Spleen (tissue), 11 donors: ENCODE data around the gene MRPL41. TPM values are rescaled to one million over a fixed set of nuclear protein-coding genes. Genes with fewer than 3 reads are reported as not detected.
A peak's percentile ranks its signal among the peaks of the same experiment; 100 is the strongest.
"Not testable (repeated sequence)": the region's sequence is repeated elsewhere in the genome, so short reads cannot be mapped to it uniquely, and the experiment has no call there.

Source experiments
- DNase-seq: peaks from one replicate; pipeline ENCODE4 v3.0.0-alpha.2; 2020
- H3K27ac ChIP-seq, 8 donors: fragments of 200-600 bp; sonication (generic) in 7 of 8; 1 replicate in 4 of 8; 2 replicates in 4 of 8; pipeline versions ENCODE4 v1.5.0 to v1.8.0; 2016 to 2021; ENCODE audit warnings: inconsistent platforms in 4 of 8, mild to moderate bottlenecking in 4 of 8, moderate library complexity in 1 of 8
- H3K27me3 ChIP-seq, 7 donors: fragments of 200-600 bp; sonication (generic) in 6 of 7; replicated peaks in 1 of 7; 1 replicate in 4 of 7; 2 replicates in 3 of 7; pipeline versions ENCODE4 v1.5.0 to v1.8.0; 2016 to 2021; ENCODE audit warnings: inconsistent platforms in 3 of 7, mild to moderate bottlenecking in 1 of 7
- H3K36me3 ChIP-seq, 6 donors: fragments of 200-600 bp; sonication (generic) in 5 of 6; 1 replicate in 4 of 6; 2 replicates in 2 of 6; pipeline versions ENCODE4 v1.5.0 to v1.8.0; 2016 to 2021; ENCODE audit warnings: inconsistent platforms in 2 of 6
- H3K4me1 ChIP-seq, 6 donors: fragments of 200-600 bp; sonication (generic) in 5 of 6; 1 replicate in 3 of 6; 2 replicates in 3 of 6; pipeline versions ENCODE4 v1.5.0 to v1.8.0; 2016 to 2021; ENCODE audit warnings: inconsistent platforms in 3 of 6
- H3K4me3 ChIP-seq, 8 donors: fragments of 200-600 bp; sonication (generic) in 7 of 8; 1 replicate in 4 of 8; 2 replicates in 4 of 8; pipeline versions ENCODE4 v1.5.0 to v1.8.0; 2016 to 2021; ENCODE audit warnings: inconsistent platforms in 4 of 8, mild to moderate bottlenecking in 4 of 8, moderate library complexity in 2 of 8
- H3K9me3 ChIP-seq, 8 donors: fragments of 200-600 bp; sonication (generic) in 7 of 8; 1 replicate in 4 of 8; 2 replicates in 4 of 8; pipeline versions ENCODE4 v1.5.0 to v1.8.0; 2016 to 2021; ENCODE audit warnings: inconsistent platforms in 4 of 8
- POLR2A ChIP-seq, 3 donors: fragments of 450-650 bp; IDR thresholded peaks; one replicate each; pipeline ENCODE4 v1.5.1; 2017; ENCODE audit warnings: antibody characterized with exemption in 3 of 3, mild to moderate bottlenecking in 1 of 3
- POLR2AphosphoS5 ChIP-seq, 3 donors: sonication (generic); formaldehyde crosslinking; IDR thresholded peaks; one replicate each; pipeline ENCODE4 v1.5.1; 2017; ENCODE audit warnings: antibody characterized with exemption in 3 of 3
- WGBS, 5 donors: extraction: QIAGEN DNeasy Blood & Tissue Kit in 3 of 5; methylation state at CpG; one replicate each; pipeline versions ENCODE4 v1.1.5 to v1.1.7; 2013 to 2018; 5-methylcytosine and 5-hydroxymethylcytosine counted together
- intact Hi-C: fragments of 100-400 bp; cut with DNase I; formaldehyde crosslinking; loops from one replicate; pipeline ENCODE4 v1.15.0; 2023; ENCODE audit warnings: low total_unique reads
- polyA plus RNA-seq, 3 donors: library from polyadenylated mRNA; stranded (reverse); fragments of 200-250 nt; gene quantifications; one replicate each; pipeline ENCODE4 v1.2.1, GENCODE V29; 2013
- total RNA-seq, 7 donors: library from RNA; depleted of rRNA in 3 of 7; stranded (reverse); fragments of >200 nt in 3 of 7; fragmentation: NEBNext Ultra II Directional in 4 of 7; extraction: Animal tissue kit (Norgen Biotek cat#: 25700) in 4 of 7; gene quantifications; one replicate each; pipeline versions ENCODE4 v1.1.0 to v1.2.1, GENCODE V29; 2016 to 2021
- TF ChIP-seq, protein P1 (sequence below), 11 experiments: fragments of 200-600 bp in 7 of 11; fragments of 450-650 bp in 4 of 11; sonication (generic) in 4 of 11; IDR thresholded peaks in 8 of 11; conservative IDR thresholded peaks in 3 of 11; 1 replicate in 7 of 11; 2 replicates in 4 of 11; pipeline versions ENCODE4 v1.4.0 to v1.8.0; 2016 to 2021; ENCODE audit warnings: antibody characterized with exemption in 11 of 11, inconsistent platforms in 4 of 11, mild to moderate bottlenecking in 1 of 11
- donor health status: healthy with polysubstance abuse.
- donor health status: DM: no; HTN: no; CAD: no; lungs with moderate emphysema.
- donor health status: DM: no; HTN: no; CAD: no.
- donor health status: Bipolar disorder and iron deficiency.
- donor health status: healthy.
- donor health status: DM: no; HTN: no; CAD: no.
- donor health status: DM: yes; HTN: yes; CAD: no.

The MRPL41 gene
- total and polyA plus RNA-seq, 10 donors: 20.5 to 98.1 (median 35.5) TPM

DNA sequence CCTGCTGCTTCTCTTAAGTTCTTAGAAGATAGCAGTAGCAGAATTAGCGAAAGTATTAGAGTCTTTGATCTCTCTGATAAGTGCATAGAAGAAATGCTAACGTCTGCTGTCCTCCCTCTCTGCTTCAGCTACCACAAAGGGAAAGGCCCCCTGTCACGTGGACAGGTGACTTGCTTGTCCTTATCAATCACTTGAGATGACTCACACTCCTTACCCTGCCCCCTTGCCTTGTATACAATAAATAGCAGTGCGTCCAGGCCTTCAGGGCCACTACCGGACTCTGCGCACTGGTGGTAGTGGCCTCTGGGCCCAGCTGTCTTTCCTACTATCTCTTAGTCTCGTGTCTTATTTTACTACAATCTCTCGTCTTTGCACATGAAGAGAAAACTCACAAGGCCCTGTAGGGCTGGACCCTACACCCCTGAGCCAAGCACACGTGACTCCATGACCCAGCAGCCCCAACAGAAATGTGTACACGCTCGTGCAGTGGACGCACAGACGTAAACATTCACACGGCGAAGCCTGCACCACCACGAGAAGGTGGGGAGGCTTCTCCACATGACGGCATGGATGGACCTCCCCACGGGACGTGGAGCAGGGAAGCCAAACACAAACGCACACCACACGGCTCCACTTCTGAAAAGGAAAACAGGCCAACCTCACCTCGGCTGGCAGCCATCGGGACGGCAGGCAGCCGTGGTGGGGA is 39.8 kb upstream of the MRPL41 start:
- intact Hi-C loops: no loop called here
- DNase-seq: peak; percentile 51
- no peaks in the 10 kb centered on the region for H3K9me3 ChIP-seq
- no peak overlapping the region for H3K4me3 ChIP-seq
- WGBS, 5 donors: 86 to 94% (median 92%) methylated on average over 25 of the region's 25 CpGs
- no peak overlapping the region for H3K27ac ChIP-seq
- TF ChIP-seq, protein P1, sequence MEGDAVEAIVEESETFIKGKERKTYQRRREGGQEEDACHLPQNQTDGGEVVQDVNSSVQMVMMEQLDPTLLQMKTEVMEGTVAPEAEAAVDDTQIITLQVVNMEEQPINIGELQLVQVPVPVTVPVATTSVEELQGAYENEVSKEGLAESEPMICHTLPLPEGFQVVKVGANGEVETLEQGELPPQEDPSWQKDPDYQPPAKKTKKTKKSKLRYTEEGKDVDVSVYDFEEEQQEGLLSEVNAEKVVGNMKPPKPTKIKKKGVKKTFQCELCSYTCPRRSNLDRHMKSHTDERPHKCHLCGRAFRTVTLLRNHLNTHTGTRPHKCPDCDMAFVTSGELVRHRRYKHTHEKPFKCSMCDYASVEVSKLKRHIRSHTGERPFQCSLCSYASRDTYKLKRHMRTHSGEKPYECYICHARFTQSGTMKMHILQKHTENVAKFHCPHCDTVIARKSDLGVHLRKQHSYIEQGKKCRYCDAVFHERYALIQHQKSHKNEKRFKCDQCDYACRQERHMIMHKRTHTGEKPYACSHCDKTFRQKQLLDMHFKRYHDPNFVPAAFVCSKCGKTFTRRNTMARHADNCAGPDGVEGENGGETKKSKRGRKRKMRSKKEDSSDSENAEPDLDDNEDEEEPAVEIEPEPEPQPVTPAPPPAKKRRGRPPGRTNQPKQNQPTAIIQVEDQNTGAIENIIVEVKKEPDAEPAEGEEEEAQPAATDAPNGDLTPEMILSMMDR (IDR thresholded peaks at IDR 0.05 in 8 of 11, conservative IDR thresholded peaks at IDR 0.05 in 3 of 11): no peak
- no peak for TF ChIP-seq POLR2AphosphoS5 (IDR thresholded peaks at IDR 0.05)
- H3K36me3 ChIP-seq: peaks cover 0 to 7% (median 0%) of the 10 kb centered on the region in 6 donors
- H3K4me1 ChIP-seq: no peaks in the 10 kb centered on the region
- no peaks in the 10 kb centered on the region for H3K27me3 ChIP-seq

DNA sequence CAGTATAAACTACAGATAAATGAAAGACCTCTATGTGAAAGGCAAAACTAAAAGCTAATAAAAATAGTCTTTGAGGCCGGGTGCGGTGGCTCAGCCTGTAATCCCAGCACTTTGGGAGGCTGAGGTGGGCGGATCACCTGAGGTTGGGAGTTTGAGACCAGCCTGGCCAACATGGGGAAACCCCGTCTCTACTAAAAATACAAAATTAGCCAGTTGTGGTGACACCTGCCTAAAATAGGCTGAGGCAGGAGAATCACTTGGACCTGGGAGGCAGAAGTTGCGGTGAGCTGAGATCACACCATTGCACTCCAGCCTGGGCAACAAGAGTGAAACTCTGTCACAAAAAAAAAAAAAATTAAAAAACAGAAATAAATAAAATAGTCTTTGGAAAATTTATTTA is 38.5 kb upstream of the MRPL41 start:
- 77 to 88% (median 84%) methylated on average over 5 of the region's 5 CpGs for WGBS, 5 donors
- intact Hi-C loops: not testable (repeated sequence)

DNA sequence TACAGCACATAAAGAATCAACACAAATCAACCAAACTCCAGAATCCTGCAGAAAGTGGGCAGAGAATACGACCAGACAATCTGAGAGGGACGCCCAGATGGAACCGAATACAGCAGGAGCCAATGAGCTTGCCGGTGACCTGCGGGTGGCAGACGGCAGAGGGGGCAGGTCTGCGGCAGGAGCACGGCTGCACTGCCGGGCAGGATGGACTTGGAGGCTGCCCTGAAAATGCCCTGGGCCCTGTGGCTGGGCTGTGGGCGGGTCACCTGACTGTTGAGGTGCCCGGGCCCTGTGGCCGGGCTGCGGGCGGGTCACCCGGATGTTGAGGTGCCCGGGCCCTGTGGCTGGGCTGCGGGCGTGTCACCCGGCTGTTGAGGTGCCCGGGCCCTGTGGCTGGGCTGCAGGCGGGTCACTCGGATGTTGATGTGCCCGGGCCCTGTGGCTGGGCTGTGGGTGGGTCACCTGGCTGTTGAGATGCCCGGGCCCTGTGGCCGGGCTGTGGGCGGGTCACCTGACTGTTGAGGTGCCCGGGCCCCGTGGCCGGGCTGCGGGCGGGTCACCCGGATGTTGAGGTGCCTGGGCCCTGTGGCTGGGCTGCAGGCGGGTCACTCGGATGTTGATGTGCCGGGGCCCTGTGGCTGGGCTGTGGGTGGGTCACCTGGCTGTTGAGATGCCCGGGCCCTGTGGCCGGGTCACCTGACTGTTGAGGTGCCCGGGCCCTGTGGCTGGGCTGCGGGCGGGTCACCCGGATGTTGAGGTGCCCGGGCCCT is 37.7 kb upstream of the MRPL41 start:
- H3K4me3 ChIP-seq, intact Hi-C loops, H3K4me1 ChIP-seq, H3K27ac ChIP-seq, H3K27me3 ChIP-seq, H3K36me3 ChIP-seq, H3K9me3 ChIP-seq: not testable (repeated sequence)
- peak; percentile 56 for DNase-seq
- WGBS, 5 donors: 82 to 91% (median 90%) methylated on average over 27 to 42 of the region's 42 CpGs

More for the DNA sequence above, 38.5 kb upstream of the MRPL41 start:
- H3K36me3 ChIP-seq, H3K4me1 ChIP-seq, H3K27me3 ChIP-seq, H3K4me3 ChIP-seq, H3K27ac ChIP-seq, H3K9me3 ChIP-seq: not testable (repeated sequence)
- peak; percentile 8 for DNase-seq

DNA sequence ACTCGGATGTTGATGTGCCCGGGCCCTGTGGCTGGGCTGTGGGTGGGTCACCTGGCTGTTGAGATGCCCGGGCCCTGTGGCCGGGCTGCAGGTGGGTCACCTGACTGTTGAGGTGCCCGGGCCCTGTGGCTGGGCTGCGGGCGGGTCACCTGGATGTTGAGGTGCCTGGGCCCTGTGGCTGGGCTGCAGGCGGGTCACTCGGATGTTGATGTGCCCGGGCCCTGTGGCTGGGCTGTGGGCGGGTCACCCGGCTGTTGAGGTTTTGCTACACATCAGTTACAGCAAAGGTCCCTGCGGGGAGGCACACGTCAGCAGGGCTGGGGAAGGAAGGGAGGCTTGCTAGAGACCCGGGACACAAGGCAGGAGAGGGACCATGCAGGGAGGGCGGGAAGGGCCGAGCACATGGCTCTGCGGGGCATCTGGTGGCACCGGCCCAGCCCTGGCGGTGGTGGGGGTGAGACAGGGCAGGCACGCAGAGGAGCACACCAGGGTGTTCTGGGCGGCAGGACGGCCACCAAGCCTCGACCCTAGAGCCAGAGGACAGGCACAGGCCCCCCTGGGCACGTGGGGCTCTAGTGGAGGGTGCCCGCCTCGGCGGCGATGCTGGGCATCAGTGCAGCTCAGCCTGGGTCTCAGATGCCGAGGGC is 36.9 kb upstream of the MRPL41 start:
- H3K27ac ChIP-seq: no peak overlapping the region
- H3K27me3 ChIP-seq: no peaks in the 10 kb centered on the region
- intact Hi-C loops: no loop called here
- WGBS, 5 donors: 86 to 94% (median 92%) methylated on average over 4 to 30 of the region's 30 CpGs
- H3K4me1 ChIP-seq: no peaks in the 10 kb centered on the region
- DNase-seq: no peak
- no peaks in the 10 kb centered on the region for H3K9me3 ChIP-seq
- H3K4me3 ChIP-seq: no peak overlapping the region
- no peak for TF ChIP-seq POLR2A (IDR thresholded peaks at IDR 0.05)
- TF ChIP-seq, protein P1 (IDR thresholded peaks at IDR 0.05 in 8 of 11, conservative IDR thresholded peaks at IDR 0.05 in 3 of 11): no peak
- TF ChIP-seq POLR2AphosphoS5 (IDR thresholded peaks at IDR 0.05): no peak
- H3K36me3 ChIP-seq: peaks cover 0 to 5% (median 0%) of the 10 kb centered on the region in 6 donors

DNA sequence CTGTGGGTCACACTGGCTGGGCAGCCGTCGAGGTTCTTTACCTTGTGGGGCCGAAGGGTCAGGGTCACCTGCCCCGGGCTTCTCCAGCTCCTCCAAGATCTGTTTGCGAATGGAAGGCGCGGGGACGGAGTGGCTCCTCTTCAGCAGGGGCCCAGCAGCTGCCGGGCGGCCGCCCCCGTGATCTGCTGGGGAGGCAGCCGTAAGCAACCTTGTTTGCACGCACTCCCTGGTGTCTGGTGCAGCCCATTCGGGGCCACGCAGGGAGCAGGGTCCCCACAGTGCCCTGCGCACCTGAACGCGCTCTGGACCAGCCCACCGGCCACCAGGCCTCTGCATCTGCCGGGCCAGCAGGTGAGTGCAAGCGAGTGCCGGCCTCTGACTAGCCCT is 36.3 kb upstream of the MRPL41 start:
- Histone ChIP-seq H3K4me3 (no peak overlapping the region), H3K27me3 (no peaks in the 10 kb centered on the region), H3K4me1 (no peaks in the 10 kb centered on the region), H3K9me3 (no peaks in the 10 kb centered on the region), H3K27ac (no peak overlapping the region), H3K36me3 (peaks cover 0 to 5% (median 0%) of the 10 kb centered on the region in 6 donors)
- TF ChIP-seq POLR2A (IDR thresholded peaks at IDR 0.05) (no peak), POLR2AphosphoS5 (IDR thresholded peaks at IDR 0.05) (no peak)
- TF ChIP-seq, protein P1 (IDR thresholded peaks at IDR 0.05 in 8 of 11, conservative IDR thresholded peaks at IDR 0.05 in 3 of 11): no peak
- intact Hi-C loops: no loop called here
- 89 to 93% (median 91%) methylated on average over 8 to 23 of the region's 23 CpGs for WGBS, 5 donors
- DNase-seq: peak; percentile 52
